ENCODE data around the gene COBL.

Gene COBL

GRCh38 chr7:51316666-51317581, at the start of gene COBL:
Gene COBL, minus strand, starts transcription at chr7:51316809. Its CDS starts 176 bp downstream, at chr7:51316633.
- no peak for ATAC-seq

- ATAC-seq = no peak
These were observed 49.6 kb upstream of the COBL start for GRCh38 chr7:51366172-51366728.

GRCh38 chr7:51357821-51358220, 41.2 kb upstream of the COBL start:
- ATAC-seq = no peak

- ATAC-seq = no peak
These were observed 40.4 kb upstream of the COBL start for GRCh38 chr7:51356849-51357516.

- no peak for ATAC-seq
These were observed 38.3 kb upstream of the COBL start for GRCh38 chr7:51354897-51355296.

GRCh38 chr7:51354434-51354833, 37.8 kb upstream of the COBL start:
- no peak for ATAC-seq

GRCh38 chr7:51352174-51353100, 35.8 kb upstream of the COBL start:
- no peak for ATAC-seq

- ATAC-seq = no peak
These were observed 35.1 kb upstream of the COBL start for GRCh38 chr7:51351661-51352060.

GRCh38 chr7:51350546-51350896, 33.9 kb upstream of the COBL start:
- no peak for ATAC-seq

GRCh38 chr7:51349820-51350545, 33.4 kb upstream of the COBL start:
- ATAC-seq = no peak

- no peak for ATAC-seq
These were observed 29.5 kb upstream of the COBL start for GRCh38 chr7:51346126-51346525.

- no peak for ATAC-seq
These were observed 28.0 kb upstream of the COBL start for GRCh38 chr7:51344406-51345138.

GRCh38 chr7:51340936-51341335, 24.3 kb upstream of the COBL start:
- ATAC-seq = no peak

GRCh38 chr7:51340029-51340838, 23.6 kb upstream of the COBL start:
- no peak for ATAC-seq

GRCh38 chr7:51335057-51335456, 18.4 kb upstream of the COBL start:
- no peak for ATAC-seq

GRCh38 chr7:51329696-51330263, 13.2 kb upstream of the COBL start:
- no peak for ATAC-seq

- ATAC-seq = no peak
These were observed 11.8 kb upstream of the COBL start for GRCh38 chr7:51328351-51328801.

- no peak for ATAC-seq
These were observed 10.7 kb upstream of the COBL start for GRCh38 chr7:51327287-51327717.

- ATAC-seq = no peak
These were observed 10.2 kb upstream of the COBL start for GRCh38 chr7:51326656-51327286.
